Keratinocyte (primary cell): ENCODE measurements around the gene ARID1B. TPM values are rescaled to one million over a fixed set of nuclear protein-coding genes. Genes with fewer than 3 reads are reported as not detected.

Experiments
- DNase-seq: peaks from one replicate; pipeline ENCODE4 v3.0.0-alpha.2; 2011; ENCODE audit warnings: low read depth, missing footprints, low spot score
- FAIRE-seq: peaks from 2 replicates; lab custom pipeline; 2011; peaks lifted over from hg19 to GRCh38; lab: Jason Lieb, UNC
- H2AFZ ChIP-seq: 2 replicates; pipeline ENCODE4 v1.6.0; 2012; ENCODE audit warnings: low read length, control low read depth, inconsistent platforms; ENCODE audit not compliant: control insufficient read depth
- H3K27ac ChIP-seq: 2 replicates; pipeline ENCODE4 v1.5.1; 2011; ENCODE audit warnings: low read length; ENCODE audit not compliant: control insufficient read depth, insufficient read depth
- H3K27me3 ChIP-seq: 3 replicates; pipeline ENCODE4 v1.6.0; 2011; ENCODE audit warnings: low read length; ENCODE audit not compliant: control insufficient read depth, insufficient read depth; ENCODE audit errors: extremely low read depth
- H3K36me3 ChIP-seq, 2 experiments: 2 replicates in 1 of 2; 3 replicates in 1 of 2; pipeline ENCODE4 v1.5.1; 2011; ENCODE audit warnings: low read length in 2 of 2, mild to moderate bottlenecking in 1 of 2; ENCODE audit not compliant: control insufficient read depth in 2 of 2, insufficient read depth in 2 of 2; ENCODE audit errors: extremely low read depth in 1 of 2
- H3K4me1 ChIP-seq: 3 replicates; pipeline ENCODE4 v1.5.1; 2011; ENCODE audit warnings: low read length; ENCODE audit not compliant: control insufficient read depth, insufficient read depth; ENCODE audit errors: extremely low read depth
- H3K4me2 ChIP-seq: 3 replicates; pipeline ENCODE4 v1.6.0; 2011; ENCODE audit warnings: low read depth, low read length; ENCODE audit not compliant: control insufficient read depth, insufficient read depth; ENCODE audit errors: extremely low read depth
- H3K4me3 ChIP-seq, 3 experiments: fragments of 200-600 bp in 1 of 3; sonication (generic) in 1 of 3; 2 replicates in 2 of 3; 3 replicates in 1 of 3; pipeline ENCODE4 v1.5.1; 2011 to 2016; ENCODE audit warnings: low read length in 3 of 3, mild to moderate bottlenecking in 3 of 3, control low read depth in 2 of 3, inconsistent platforms in 1 of 3, low read depth in 1 of 3, mixed read lengths in 1 of 3, mixed run types in 1 of 3, moderate library complexity in 1 of 3; ENCODE audit not compliant: control insufficient read depth in 2 of 3, insufficient read depth in 2 of 3; ENCODE audit errors: extremely low read depth in 1 of 3
- H3K79me2 ChIP-seq: 2 replicates; pipeline ENCODE4 v1.6.0; 2012; ENCODE audit warnings: low read length; ENCODE audit not compliant: control insufficient read depth, insufficient read depth
- H3K9ac ChIP-seq: 3 replicates; pipeline ENCODE4 v1.6.0; 2011; ENCODE audit warnings: low read length; ENCODE audit not compliant: control insufficient read depth, insufficient read depth; ENCODE audit errors: extremely low read depth
- H3K9me1 ChIP-seq: 3 replicates; pipeline ENCODE4 v1.6.0; 2011; ENCODE audit warnings: low read length; ENCODE audit not compliant: control insufficient read depth, insufficient read depth; ENCODE audit errors: extremely low read depth
- H3K9me3 ChIP-seq: 2 replicates; pipeline ENCODE4 v1.5.1; 2012; ENCODE audit warnings: low read depth, low read length; ENCODE audit not compliant: control insufficient read depth
- H4K20me1 ChIP-seq: 3 replicates; pipeline ENCODE4 v1.6.0; 2011; ENCODE audit warnings: low read length; ENCODE audit not compliant: control insufficient read depth, insufficient read depth; ENCODE audit errors: extremely low read depth
- EZH2 ChIP-seq: IDR thresholded peaks from one replicate; pipeline ENCODE4 v1.6.1; 2012; ENCODE audit warnings: inconsistent platforms, mild to moderate bottlenecking, low read length, moderate library complexity
- dilution Hi-C: fragments of 300-500 bp; cut with MboI; formaldehyde crosslinking; loops from one replicate; pipeline ENCODE4 v1.7.0; 2020; ENCODE audit warnings: low sequenced_read_pairs; ENCODE audit not compliant: extremely low pct_ligation_motif_present
- polyA plus RNA-seq, 5 experiments: library from polyadenylated mRNA; depleted of rRNA in 3 of 5; stranded (reverse) in 3 of 5; stranded (forward) in 1 of 5; unstranded in 1 of 5; fragments of >200 nt; gene quantifications; 1 replicate in 1 of 5; 2 replicates in 3 of 5; 3 replicates in 1 of 5; pipeline versions ENCODE4 v1.2.1 to v1.2.3, GENCODE V29; 2011 to 2012; ENCODE audit warnings: missing spikeins in 2 of 5, low read depth in 1 of 5, low replicate concordance in 1 of 5
- TF ChIP-seq, protein P1 (sequence below), 3 experiments: IDR thresholded peaks in 1 of 3; conservative IDR thresholded peaks in 1 of 3; optimal IDR thresholded peaks in 1 of 3; 2 replicates in 2 of 3; 3 replicates in 1 of 3; pipeline versions ENCODE3 to v1.5.1; 2011; ENCODE audit warnings: low read length in 3 of 3, mild to moderate bottlenecking in 3 of 3, moderate library complexity in 2 of 3, control low read depth in 1 of 3, inconsistent platforms in 1 of 3; ENCODE audit not compliant: insufficient read depth in 2 of 3; ENCODE audit errors: extremely low read depth in 1 of 3

Gene ARID1B
- polyA plus RNA-seq, 1 donor (not counting 4 experiments of a cell fraction or from before 2014, with no cell fraction given), result 14.9 TPM

DNA sequence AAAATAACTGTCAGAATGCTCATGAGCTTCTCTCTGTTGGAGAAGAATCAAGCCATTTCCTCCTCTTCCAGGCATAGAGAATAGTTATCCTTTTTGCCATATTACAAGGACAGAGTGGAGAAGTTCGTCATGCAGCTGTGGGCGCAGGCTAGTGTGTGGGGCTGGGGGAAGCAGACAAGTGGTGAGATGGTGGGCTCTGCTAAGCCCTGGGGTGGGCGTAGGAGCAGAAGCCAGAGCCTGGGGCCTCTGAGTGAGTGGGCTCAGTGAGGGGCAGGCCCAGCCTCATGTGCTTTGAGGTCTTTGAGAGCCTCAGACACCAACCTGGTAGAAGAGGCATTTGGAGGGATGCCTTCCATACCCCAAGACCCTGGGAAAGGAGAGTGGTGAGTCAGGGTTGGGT is 19.4 kb downstream of the ARID1B start:
- Histone ChIP-seq H2AFZ (no peak overlapping the region), H3K27ac (no peak overlapping the region), H3K4me1 (peaks cover 1% of the 10 kb centered on the region), H3K36me3 (no peaks in the 10 kb centered on the region), H3K27me3 (no peaks in the 10 kb centered on the region), H3K9ac (no peak overlapping the region), H3K9me3 (no peaks in the 10 kb centered on the region), H3K4me2 (no peak overlapping the region), H4K20me1 (peaks cover 3% of the 10 kb centered on the region), H3K79me2 (peaks cover 88% of the 10 kb centered on the region), H3K4me3 (no peak overlapping the region), H3K9me1 (no peaks in the 10 kb centered on the region)
- DNase-seq (no peak), FAIRE-seq (no peak)
- TF ChIP-seq, protein P1, sequence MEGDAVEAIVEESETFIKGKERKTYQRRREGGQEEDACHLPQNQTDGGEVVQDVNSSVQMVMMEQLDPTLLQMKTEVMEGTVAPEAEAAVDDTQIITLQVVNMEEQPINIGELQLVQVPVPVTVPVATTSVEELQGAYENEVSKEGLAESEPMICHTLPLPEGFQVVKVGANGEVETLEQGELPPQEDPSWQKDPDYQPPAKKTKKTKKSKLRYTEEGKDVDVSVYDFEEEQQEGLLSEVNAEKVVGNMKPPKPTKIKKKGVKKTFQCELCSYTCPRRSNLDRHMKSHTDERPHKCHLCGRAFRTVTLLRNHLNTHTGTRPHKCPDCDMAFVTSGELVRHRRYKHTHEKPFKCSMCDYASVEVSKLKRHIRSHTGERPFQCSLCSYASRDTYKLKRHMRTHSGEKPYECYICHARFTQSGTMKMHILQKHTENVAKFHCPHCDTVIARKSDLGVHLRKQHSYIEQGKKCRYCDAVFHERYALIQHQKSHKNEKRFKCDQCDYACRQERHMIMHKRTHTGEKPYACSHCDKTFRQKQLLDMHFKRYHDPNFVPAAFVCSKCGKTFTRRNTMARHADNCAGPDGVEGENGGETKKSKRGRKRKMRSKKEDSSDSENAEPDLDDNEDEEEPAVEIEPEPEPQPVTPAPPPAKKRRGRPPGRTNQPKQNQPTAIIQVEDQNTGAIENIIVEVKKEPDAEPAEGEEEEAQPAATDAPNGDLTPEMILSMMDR (optimal IDR thresholded peaks at IDR 0.05 in 1 of 3, IDR thresholded peaks at IDR 0.05 in 1 of 3, conservative IDR thresholded peaks at IDR 0.05 in 1 of 3; ENCODE audit: extremely low read depth in 1 of 3, insufficient read depth in 2 of 3, low read length in 3 of 3), result no peak
- no peak for TF ChIP-seq EZH2
- dilution Hi-C loops, result no loop called here

DNA sequence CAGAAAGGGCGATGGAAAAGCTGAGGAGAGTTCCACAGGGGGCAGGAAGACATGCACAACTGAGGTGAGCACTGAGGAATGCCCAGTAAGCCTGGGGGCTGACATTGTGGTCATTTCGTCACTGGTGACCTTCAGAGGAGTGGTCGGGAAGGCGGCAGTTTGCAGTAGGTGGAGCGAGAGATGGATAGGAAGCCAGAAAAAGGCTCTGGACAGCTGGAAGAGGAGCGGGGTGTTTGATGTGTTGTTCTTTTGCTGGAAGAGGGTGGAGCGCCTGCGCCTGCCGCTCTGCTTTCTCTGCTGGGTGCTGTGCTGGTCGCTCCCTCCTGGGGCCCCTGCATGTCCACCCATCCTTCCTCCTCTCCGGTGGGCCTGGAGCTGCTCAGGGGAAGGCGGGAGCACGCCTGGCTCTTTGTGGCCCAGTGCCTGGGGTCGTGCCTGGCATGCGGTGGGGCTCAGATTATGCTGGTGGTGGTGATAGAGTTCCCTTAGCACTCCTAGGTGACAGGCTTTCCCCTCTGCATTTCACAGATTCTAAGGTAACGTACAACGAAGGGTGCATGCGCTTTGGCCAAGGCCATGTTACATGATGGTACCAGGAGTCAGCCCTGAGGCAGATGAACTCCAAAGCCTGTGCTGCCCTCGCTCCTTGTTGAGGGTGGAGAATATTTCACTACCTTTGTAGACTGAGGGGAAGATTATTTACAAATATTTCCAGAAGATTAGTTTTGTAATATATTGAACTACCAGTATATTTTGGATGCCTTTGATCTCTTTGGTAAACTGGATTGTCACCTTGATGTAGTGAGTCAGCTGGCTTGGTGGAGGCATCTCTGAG is 20.9 kb downstream of the ARID1B start:
- Histone ChIP-seq H3K36me3 (no peaks in the 10 kb centered on the region), H2AFZ (no peak overlapping the region), H3K9ac (no peak overlapping the region), H3K79me2 (peaks cover 87% of the 10 kb centered on the region), H3K27me3 (no peaks in the 10 kb centered on the region), H3K9me3 (no peaks in the 10 kb centered on the region), H3K4me3 (no peak overlapping the region), H3K27ac (no peak overlapping the region), H3K9me1 (no peaks in the 10 kb centered on the region), H3K4me1 (no peaks in the 10 kb centered on the region), H3K4me2 (no peak overlapping the region), H4K20me1 (no peaks in the 10 kb centered on the region)
- TF ChIP-seq EZH2, result no peak
- TF ChIP-seq, protein P1 (optimal IDR thresholded peaks at IDR 0.05 in 1 of 3, IDR thresholded peaks at IDR 0.05 in 1 of 3, conservative IDR thresholded peaks at IDR 0.05 in 1 of 3; ENCODE audit: extremely low read depth in 1 of 3, insufficient read depth in 2 of 3, low read length in 3 of 3), result no peak
- DNase-seq, result no peak
- dilution Hi-C loops, result no loop called here
- FAIRE-seq, result no peak
